HG03565 (cell line): ENCODE data around the gene COPA.

Experiments used
- ATAC-seq: cut with Tn5 transposase; IDR thresholded peaks from one replicate; pipeline ENCODE4 v1.9.1; 2021; ENCODE audit warnings: mild to moderate bottlenecking, moderate library complexity; ENCODE audit not compliant: unreplicated experiment

Gene COPA

GRCh38 chr1:160363010-160363409 lies 20.0 kb upstream of the COPA start:
- no peak for ATAC-seq

GRCh38 chr1:160362168-160362957 lies 19.3 kb upstream of the COPA start:
- no peak for ATAC-seq

- ATAC-seq = no peak
Measured at GRCh38 chr1:160361814-160362167, 18.7 kb upstream of the COPA start.

- no peak for ATAC-seq
Measured at GRCh38 chr1:160361199-160361598, 18.1 kb upstream of the COPA start.

DNA sequence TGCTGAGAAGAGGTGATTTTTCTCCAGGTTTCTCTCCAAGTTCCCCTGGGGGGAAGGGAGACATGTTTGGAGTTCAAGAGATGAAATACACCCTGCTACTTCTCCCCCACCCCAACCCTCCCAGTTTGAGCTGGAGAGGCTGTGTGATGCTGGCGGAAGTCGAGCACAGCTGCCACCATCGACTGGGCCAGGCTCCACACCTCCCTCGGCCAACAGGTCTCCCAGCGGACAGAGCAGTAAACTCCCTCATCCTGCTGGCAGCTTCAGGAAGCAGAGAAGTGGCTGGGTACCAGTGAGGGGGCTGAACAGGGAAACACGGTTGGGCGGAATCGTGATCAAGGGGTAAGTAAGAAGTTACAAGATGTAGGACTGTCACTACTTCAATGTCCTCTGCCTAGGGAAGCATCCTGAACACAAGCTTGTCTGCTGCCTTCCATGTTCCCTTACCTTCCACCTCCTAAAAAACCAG lies 17.2 kb upstream of the COPA start:
- ATAC-seq = no peak

DNA sequence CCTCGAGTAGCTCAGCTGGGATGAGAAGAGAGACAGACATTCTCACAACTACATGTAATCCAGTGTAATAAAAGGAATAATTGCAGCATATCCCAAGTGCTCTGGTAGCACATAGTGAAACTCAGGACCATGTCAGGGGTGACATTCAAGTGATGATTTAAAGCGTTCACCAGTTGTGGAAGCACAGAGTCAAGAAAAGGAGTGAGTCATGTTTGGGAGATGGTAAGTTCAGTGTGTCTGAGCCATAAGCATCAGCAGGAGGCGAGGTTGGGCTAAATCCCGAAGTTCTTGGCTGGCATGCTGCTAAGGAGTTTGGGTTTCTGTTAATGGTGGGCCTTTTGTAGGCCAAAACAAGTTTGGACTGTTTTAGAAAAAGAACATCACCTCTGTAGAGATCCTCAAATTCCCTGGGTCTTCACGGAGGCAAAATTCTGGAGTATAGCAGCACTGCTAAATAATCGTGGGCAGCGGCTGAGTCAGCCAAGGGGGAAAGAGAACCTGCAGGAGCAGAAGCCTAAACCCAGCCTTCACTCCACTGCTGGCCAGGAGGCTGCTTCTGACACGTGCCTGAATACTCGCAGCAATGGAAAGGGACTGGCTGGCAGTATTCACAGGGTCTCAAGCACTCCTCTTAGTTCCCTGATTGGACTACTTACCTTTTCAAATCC lies 16.6 kb upstream of the COPA start:
- ATAC-seq = no peak

GRCh38 chr1:160358073-160358472 lies 15.0 kb upstream of the COPA start:
- no peak for ATAC-seq

DNA sequence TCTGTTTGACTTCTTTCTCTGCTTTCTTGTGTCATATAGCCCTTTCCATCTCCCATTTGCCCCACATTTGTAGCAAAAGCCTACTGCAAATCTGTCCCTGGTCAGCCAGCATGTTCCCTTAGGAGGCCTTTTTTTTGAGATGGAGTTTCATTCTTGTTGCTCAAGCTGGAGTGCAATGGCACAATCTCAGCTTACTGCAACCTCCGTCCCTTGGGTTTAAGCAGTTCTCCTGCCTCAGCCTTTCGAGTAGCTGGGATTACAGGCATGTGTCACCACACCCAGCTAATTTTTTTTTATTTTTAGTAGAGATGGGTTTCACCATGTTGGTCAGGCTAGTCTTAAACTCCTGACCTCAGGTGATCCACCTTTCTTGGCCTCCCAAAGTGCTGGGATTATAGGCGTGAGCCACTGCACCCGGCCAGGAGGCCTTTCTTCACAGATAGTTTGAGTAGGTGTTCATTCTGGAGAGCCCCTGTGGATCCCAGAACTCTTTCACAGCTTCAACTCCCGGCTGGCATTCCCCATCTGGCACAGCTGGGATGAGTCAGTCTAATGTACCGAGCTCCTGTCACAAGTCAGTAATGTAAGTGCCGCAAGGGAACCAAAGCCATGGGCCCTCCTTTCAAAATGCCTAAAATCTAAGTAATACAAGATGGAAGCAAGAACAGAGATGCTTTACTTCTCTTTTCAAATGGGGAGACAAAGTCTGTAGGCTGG lies 14.4 kb upstream of the COPA start:
- ATAC-seq = no peak

- no peak for ATAC-seq
Measured at GRCh38 chr1:160354388-160354985, 11.4 kb upstream of the COPA start.

- ATAC-seq = no peak
Measured at GRCh38 chr1:160353223-160353622, 10.2 kb upstream of the COPA start.

DNA sequence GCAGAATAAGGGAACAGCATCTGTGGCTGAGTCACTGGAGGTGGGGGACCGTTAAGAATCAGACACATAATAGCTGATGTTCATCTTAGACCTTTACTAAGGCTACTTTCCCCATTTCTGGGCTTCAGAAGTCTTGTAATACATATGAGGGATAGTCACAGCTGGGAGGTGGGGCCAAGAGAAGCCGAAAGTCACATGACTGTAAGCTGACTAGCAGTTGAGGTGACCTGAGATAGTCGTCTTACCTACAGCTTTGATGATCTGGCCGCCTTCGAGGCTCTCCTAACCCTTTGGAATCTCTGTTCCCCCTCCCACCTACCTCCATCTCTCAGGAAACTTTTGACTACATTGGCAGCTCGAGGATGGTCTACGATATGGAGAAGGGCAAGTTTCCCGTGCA lies 9.5 kb upstream of the COPA start:
- no peak for ATAC-seq

DNA sequence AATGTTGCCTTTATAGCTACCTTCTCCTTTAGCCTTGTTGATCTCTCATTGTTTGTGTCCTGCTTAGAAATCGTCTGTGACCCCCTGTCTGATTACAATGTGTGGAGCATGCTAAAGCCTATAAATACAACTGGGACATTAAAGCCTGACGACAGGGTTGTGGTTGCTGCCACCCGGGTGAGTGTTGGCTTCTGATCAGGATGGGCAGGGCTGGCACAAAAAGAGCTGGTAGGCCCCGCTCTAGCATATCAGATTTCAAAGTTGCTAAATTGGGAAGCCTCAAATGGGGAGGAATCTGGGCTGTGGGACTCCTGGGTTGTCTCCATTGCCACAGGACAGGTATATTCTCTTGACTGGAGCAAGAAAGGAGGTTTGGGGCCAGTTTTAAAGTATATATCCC lies 8.6 kb upstream of the COPA start:
- ATAC-seq = no peak

DNA sequence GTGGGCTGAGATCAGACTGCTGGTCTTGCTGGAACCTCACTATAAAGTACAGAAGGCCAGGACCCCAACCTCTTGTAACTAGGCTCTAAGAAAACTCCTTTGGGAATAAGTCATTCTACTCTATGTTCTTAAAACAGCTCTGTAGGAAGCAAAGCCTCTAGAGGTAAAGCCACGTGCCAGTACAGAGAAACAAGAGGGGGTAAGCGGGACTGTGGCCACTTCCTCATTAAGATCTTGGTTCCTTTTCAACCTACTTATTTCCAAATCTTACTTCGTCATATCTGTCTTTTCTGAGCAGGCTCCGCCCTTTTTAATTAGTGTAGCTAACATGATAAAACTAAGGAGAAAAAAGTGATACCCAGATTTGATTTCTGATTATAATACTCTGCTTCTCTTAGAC lies 3.9 kb upstream of the COPA start:
- no peak for ATAC-seq

DNA sequence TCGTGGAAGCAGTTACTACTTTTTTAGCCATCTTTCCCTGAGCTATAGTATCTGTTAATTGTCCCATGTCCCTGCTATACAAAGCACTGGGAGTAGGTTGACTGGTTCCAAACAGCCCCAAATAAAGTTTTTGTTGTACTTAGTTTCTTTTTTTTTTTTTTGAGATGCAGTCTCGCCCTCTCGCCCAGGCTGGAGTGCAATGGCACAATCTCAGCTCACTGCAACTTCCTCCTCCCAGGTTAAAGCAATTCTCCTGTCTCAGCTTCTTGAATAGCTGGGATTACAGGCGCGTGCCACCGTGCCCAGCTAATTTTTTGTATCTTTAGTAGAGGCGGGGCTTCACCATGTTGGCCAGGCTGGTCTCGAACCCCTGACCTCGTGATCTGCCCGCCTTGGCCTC lies 3.4 kb upstream of the COPA start:
- ATAC-seq = no peak

DNA sequence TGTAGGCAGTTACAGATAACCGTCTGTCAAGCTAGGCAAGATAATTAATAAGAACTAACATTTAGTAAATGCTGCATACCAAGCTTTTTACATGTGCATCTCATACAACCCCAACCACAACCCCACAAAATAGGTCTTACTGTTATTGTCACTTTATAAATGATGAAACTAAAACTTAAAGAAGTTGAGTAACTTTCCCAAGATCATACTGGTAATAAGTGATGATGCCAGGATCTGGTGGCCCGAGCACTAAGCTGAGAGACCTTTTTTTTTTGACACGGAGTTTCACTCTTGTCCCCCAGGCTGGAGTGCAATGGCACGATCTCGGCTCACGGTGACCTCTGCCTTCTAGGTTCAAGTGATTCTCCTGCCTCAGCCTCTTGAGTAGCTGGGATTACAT lies 1.9 kb upstream of the COPA start:
- no peak for ATAC-seq

DNA sequence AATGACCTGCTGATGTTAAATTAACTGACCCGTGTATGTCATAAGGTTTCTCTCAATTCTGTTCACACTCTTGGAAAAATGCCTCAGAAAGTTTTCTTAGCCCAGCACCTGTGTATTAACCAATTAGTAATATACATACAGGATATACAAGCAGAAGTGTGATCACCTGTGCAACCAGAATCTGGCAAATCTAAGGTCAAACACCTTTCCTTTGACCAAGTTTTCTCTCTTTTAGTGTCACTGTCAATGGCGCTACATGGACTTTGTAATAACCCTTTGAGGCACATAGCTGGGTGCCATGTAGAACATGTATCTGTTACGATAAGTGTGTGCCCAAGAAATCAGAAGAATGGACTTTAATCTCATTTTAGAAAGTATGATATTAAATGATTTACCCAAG lies 1.2 kb upstream of the COPA start:
- ATAC-seq = no peak

DNA sequence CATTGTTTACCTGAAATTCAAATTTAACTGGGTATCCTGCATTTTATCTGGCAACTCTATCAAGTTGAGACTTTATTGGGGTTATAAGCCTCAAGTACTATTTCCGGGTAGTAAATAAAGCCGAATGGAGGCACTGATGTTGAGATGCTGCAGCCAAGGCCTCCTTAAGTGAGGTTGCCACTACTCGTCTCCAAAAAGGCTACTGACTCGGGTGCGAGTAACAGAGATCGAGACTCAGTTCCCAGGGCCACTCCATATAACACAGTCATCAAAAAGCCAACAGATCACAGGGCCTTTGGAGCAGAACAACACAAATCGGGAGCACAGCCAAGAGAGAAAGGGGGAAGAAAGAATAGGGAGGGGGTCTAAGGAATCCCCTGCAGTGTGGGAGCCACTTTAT lies 524 bp downstream of the COPA start:
- ATAC-seq = no peak

GRCh38 chr1:160340866-160341265 lies 2.2 kb downstream of the COPA start:
- no peak for ATAC-seq

DNA sequence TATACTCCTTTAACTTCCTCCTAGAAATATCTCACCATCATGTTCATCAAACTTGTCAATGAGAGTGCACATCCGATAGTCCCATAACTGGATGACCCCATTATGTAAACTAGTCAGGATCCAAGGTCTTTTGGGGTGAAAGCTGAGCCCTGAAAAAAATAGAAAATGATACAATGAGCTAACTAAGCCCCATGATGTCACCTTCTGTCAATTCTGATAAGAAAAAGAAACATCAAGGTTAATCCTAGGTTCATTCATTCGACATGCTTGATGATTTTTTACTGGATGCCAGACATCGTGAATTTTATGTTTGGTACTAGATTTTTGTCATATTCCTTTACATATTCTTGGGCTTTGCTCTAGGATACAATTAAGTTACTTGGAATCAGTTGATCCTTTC lies 2.9 kb downstream of the COPA start:
- ATAC-seq = no peak

GRCh38 chr1:160338580-160338979 lies 4.5 kb downstream of the COPA start:
- no peak for ATAC-seq

DNA sequence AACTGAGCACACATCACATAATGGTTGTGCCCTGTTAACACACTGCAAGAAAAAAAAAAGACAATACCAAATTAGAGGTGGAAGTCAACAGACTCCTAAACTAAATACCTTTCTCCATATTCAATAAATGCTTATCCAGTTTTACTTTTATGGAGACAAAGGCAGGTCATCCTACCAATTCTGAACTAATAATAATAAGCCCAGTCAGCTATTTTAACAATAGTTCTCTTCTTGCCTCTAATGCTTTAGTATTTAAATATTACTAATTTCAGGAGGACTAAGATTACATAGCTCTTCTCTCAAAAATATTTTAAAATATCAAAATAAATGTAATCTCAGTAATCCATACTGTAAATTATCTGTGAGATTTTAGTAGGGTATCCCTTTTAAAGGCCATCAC lies 10.5 kb downstream of the COPA start:
- no peak for ATAC-seq

- no peak for ATAC-seq
Measured at GRCh38 chr1:160330119-160330518, 12.9 kb downstream of the COPA start.
